Transverse colon (tissue), 4 donors: Measurements from ENCODE around the gene PRKAG3. TPM values are rescaled to one million over a fixed set of nuclear protein-coding genes. Genes with fewer than 3 reads are reported as not detected.

Experiments
- DNase-seq: peaks from one replicate; pipeline ENCODE4 v3.0.0-alpha.2; 2019
- H3K27ac ChIP-seq, 4 donors: fragments of 200-600 bp; sonication (generic); 2 replicates each; pipeline ENCODE4 v1.5.1; 2016 to 2018; ENCODE audit warnings: inconsistent platforms in 4 of 4
- H3K27me3 ChIP-seq: fragments of 200-600 bp; sonication (generic); 2 replicates; pipeline ENCODE4 v1.5.1; 2017; ENCODE audit warnings: inconsistent platforms
- H3K36me3 ChIP-seq, 4 donors: fragments of 200-600 bp; sonication (generic); 2 replicates each; pipeline ENCODE4 v1.5.1; 2017 to 2019; ENCODE audit warnings: inconsistent platforms in 4 of 4
- H3K4me1 ChIP-seq, 4 donors: fragments of 200-600 bp; sonication (generic); 2 replicates each; pipeline ENCODE4 v1.5.1; 2017 to 2020; ENCODE audit warnings: inconsistent platforms in 4 of 4
- H3K4me3 ChIP-seq, 4 donors: fragments of 200-600 bp; sonication (generic); 1 replicate in 1 of 4; 2 replicates in 3 of 4; pipeline versions ENCODE4 v1.5.1 to v1.6.1; 2017 to 2019; ENCODE audit warnings: inconsistent platforms in 4 of 4
- H3K9me3 ChIP-seq, 2 donors: fragments of 200-600 bp; sonication (generic); 2 replicates each; pipeline ENCODE4 v1.5.1; 2017 to 2019; ENCODE audit warnings: inconsistent platforms in 2 of 2
- CTCF ChIP-seq, 5 experiments: fragments of 200-600 bp in 3 of 5; fragments of 450-650 bp in 2 of 5; sonication (generic) in 3 of 5; IDR thresholded peaks; 1 replicate in 2 of 5; 2 replicates in 3 of 5; pipeline ENCODE4 v1.5.1; 2016 to 2017; ENCODE audit warnings: antibody characterized with exemption in 5 of 5, inconsistent platforms in 3 of 5, mild to moderate bottlenecking in 2 of 5, moderate library complexity in 1 of 5
- EP300 ChIP-seq: sonication (generic); formaldehyde crosslinking; IDR thresholded peaks from one replicate; pipeline ENCODE4 v1.6.1; 2017; ENCODE audit warnings: antibody characterized with exemption, low read depth
- POLR2A ChIP-seq: fragments of 450-650 bp; IDR thresholded peaks from one replicate; pipeline ENCODE4 v1.6.1; 2016; ENCODE audit warnings: antibody characterized with exemption, mild to moderate bottlenecking, moderate library complexity
- POLR2AphosphoS5 ChIP-seq, 3 donors: sonication (generic); formaldehyde crosslinking; IDR thresholded peaks; one replicate each; pipeline ENCODE4 v1.6.1; 2016; ENCODE audit warnings: antibody characterized with exemption in 3 of 3
- WGBS, 2 donors: methylation state at CpG; one replicate each; pipeline ENCODE4 v1.1.5; 2018; ENCODE audit warnings: low coverage in 1 of 2; 5-methylcytosine and 5-hydroxymethylcytosine counted together
- in situ Hi-C, 4 donors: fragments of 200-750 bp; cut with MboI; loops; one replicate each; pipeline versions ENCODE4 v1.15.0 to v1.15.1; 2017; ENCODE audit warnings: low sequenced_read_pairs in 3 of 4, low pct_ligation_motif_present in 1 of 4, low pct_unique_long_range_greater_than_20kb in 1 of 4
- intact Hi-C: fragments of 100-400 bp; cut with DNase I; formaldehyde crosslinking; loops from one replicate; pipeline ENCODE4 v1.15.1; 2023; ENCODE audit warnings: low total_unique reads
- total RNA-seq, 4 donors: library from RNA; depleted of rRNA; stranded (reverse); fragments of >200 nt; gene quantifications; one replicate each; pipeline ENCODE4 v1.1.0, GENCODE V29; 2016

PRKAG3 gene
- total RNA-seq, 4 donors from 2014 or later: not detected

GRCh38 chr2:218856167-218856895, 24.7 kb upstream of the PRKAG3 start:
- in situ Hi-C loops (no loop called here), intact Hi-C loops (no loop called here)
- H3K4me3 ChIP-seq: no peak overlapping the region
- H3K4me1 ChIP-seq: peaks cover 6 to 23% (median 12%) of the 10 kb centered on the region in 4 donors
- H3K9me3 ChIP-seq: no peaks in the 10 kb centered on the region
- peaks cover 97% of the 10 kb centered on the region for H3K27me3 ChIP-seq
- H3K27ac ChIP-seq: no peak overlapping the region
- no peak for DNase-seq
- no peaks in the 10 kb centered on the region for H3K36me3 ChIP-seq
- TF ChIP-seq POLR2AphosphoS5 (IDR thresholded peaks at IDR 0.05): no peak
- no peak for TF ChIP-seq POLR2A
- no peak for TF ChIP-seq CTCF (IDR thresholded peaks at IDR 0.05)
- TF ChIP-seq EP300: no peak
- 26 to 53% methylated on average over 6 to 12 of the region's 12 CpGs for WGBS, 2 donors

- TF ChIP-seq POLR2AphosphoS5 (IDR thresholded peaks at IDR 0.05) (no peak), CTCF (IDR thresholded peaks at IDR 0.05) (no peak), EP300 (no peak), POLR2A (no peak)
- H3K36me3 ChIP-seq: no peaks in the 10 kb centered on the region
- 45 to 50% methylated on average over 6 to 14 of the region's 14 CpGs for WGBS, 2 donors
- no peak overlapping the region for H3K27ac ChIP-seq
- no peak for DNase-seq
- H3K4me3 ChIP-seq: no peak overlapping the region
- intact Hi-C loops: no loop called here
- in situ Hi-C loops: no loop called here
- peaks cover 3 to 19% (median 7%) of the 10 kb centered on the region in 4 donors for H3K4me1 ChIP-seq
- H3K9me3 ChIP-seq: no peaks in the 10 kb centered on the region
- H3K27me3 ChIP-seq: peaks cover 97% of the 10 kb centered on the region
Observed at GRCh38 chr2:218855305-218856166, 23.9 kb upstream of the PRKAG3 start.

- H3K27me3 ChIP-seq: peaks cover 97% of the 10 kb centered on the region
- no peak overlapping the region for H3K4me3 ChIP-seq
- TF ChIP-seq POLR2A: no peak
- intact Hi-C loops (no loop called here), in situ Hi-C loops (no loop called here)
- no peak for DNase-seq
- no peak overlapping the region for H3K27ac ChIP-seq
- H3K9me3 ChIP-seq: no peaks in the 10 kb centered on the region
- H3K4me1 ChIP-seq: peaks cover 0 to 12% (median under 1%) of the 10 kb centered on the region in 4 donors
- no peaks in the 10 kb centered on the region for H3K36me3 ChIP-seq
- 47 to 69% methylated on average over 4 to 5 of the region's 5 CpGs for WGBS, 2 donors
Observed at GRCh38 chr2:218854860-218855259, 23.3 kb upstream of the PRKAG3 start.

- H3K4me3 ChIP-seq: no peak overlapping the region
- H3K27ac ChIP-seq: no peak overlapping the region
- TF ChIP-seq POLR2AphosphoS5 (IDR thresholded peaks at IDR 0.05): no peak
- DNase-seq: no peak
- in situ Hi-C loops: no loop called here
- H3K27me3 ChIP-seq: peaks cover 97% of the 10 kb centered on the region
- H3K9me3 ChIP-seq: no peaks in the 10 kb centered on the region
- WGBS, 2 donors: 43 to 48% methylated on average over 5 of the region's 5 CpGs
- intact Hi-C loops: no loop called here
- H3K4me1 ChIP-seq: peaks cover 0 to 3% (median 0%) of the 10 kb centered on the region in 4 donors
- no peaks in the 10 kb centered on the region for H3K36me3 ChIP-seq
Observed at GRCh38 chr2:218853766-218854165, 22.2 kb upstream of the PRKAG3 start.

- in situ Hi-C loops (no loop called here), intact Hi-C loops (no loop called here)
- Histone ChIP-seq H3K9me3 (no peaks in the 10 kb centered on the region), H3K4me3 (no peak overlapping the region), H3K36me3 (no peaks in the 10 kb centered on the region), H3K27me3 (peaks cover 96% of the 10 kb centered on the region), H3K4me1 (peaks cover 0 to 3% (median 0%) of the 10 kb centered on the region in 4 donors), H3K27ac (no peak overlapping the region)
- TF ChIP-seq POLR2AphosphoS5 (IDR thresholded peaks at IDR 0.05) (no peak), CTCF (IDR thresholded peaks at IDR 0.05) (peak; percentile 67 to 78 (median 76)), EP300 (no peak)
- WGBS, 2 donors: 0 to 22% methylated on average over 2 to 16 of the region's 16 CpGs
- DNase-seq: peak; percentile 65
Observed at GRCh38 chr2:218852911-218853667, 21.5 kb upstream of the PRKAG3 start.
